H1 (cell line): ENCODE results near the gene NTRK2. TPM values are rescaled to one million over a fixed set of nuclear protein-coding genes. Genes with fewer than 3 reads are reported as not detected.

ENCODE experiments used
- ATF3 ChIP-seq: IDR thresholded peaks from 2 replicates; pipeline ENCODE4 v1.6.1; 2011; ENCODE audit warnings: low read depth, mild to moderate bottlenecking, low read length; ENCODE audit not compliant: insufficient read depth
- CHD7 ChIP-seq: fragments of 300-600 bp; sonication (generic); IDR thresholded peaks from 2 replicates; pipeline ENCODE4 v1.7.1; 2012; ENCODE audit warnings: low read length, moderate library complexity, mild to moderate bottlenecking, inconsistent platforms; ENCODE audit not compliant: insufficient replicate concordance
- EGR1 ChIP-seq: IDR thresholded peaks from 2 replicates; pipeline ENCODE4 v1.6.1; 2011; ENCODE audit warnings: low read depth, low read length, borderline replicate concordance
- EP300 ChIP-seq, 2 experiments: IDR thresholded peaks; 1 replicate in 1 of 2; 2 replicates in 1 of 2; pipeline ENCODE4 v1.6.1; 2011 to 2012; ENCODE audit warnings: low read depth in 2 of 2, low read length in 2 of 2, mild to moderate bottlenecking in 2 of 2, borderline replicate concordance in 1 of 2, inconsistent platforms in 1 of 2, moderate library complexity in 1 of 2
- FOSL1 ChIP-seq: IDR thresholded peaks from 2 replicates; pipeline ENCODE4 v1.6.1; 2011; ENCODE audit warnings: mild to moderate bottlenecking, low read depth, low read length, moderate library complexity; ENCODE audit not compliant: insufficient read depth
- JUND ChIP-seq: IDR thresholded peaks from 2 replicates; pipeline ENCODE4 v1.6.1; 2011; ENCODE audit warnings: mild to moderate bottlenecking, improper control_type of control experiment, low read length
- POLR2A ChIP-seq, 2 experiments: IDR thresholded peaks; 1 replicate in 1 of 2; 2 replicates in 1 of 2; pipeline ENCODE4 v1.6.1; 2011; ENCODE audit warnings: low read depth in 2 of 2, low read length in 2 of 2, mild to moderate bottlenecking in 2 of 2; ENCODE audit errors: control extremely low read depth in 1 of 2
- RBBP5 ChIP-seq: IDR thresholded peaks from 2 replicates; pipeline ENCODE4 v1.7.1; 2012; ENCODE audit warnings: low read depth, mild to moderate bottlenecking, inconsistent platforms, low read length, moderate library complexity, borderline replicate concordance
- SAP30 ChIP-seq: fragments of 300-600 bp; sonication (generic); IDR thresholded peaks from 2 replicates; pipeline ENCODE4 v1.7.1; 2012; ENCODE audit warnings: low read length, moderate library complexity, mild to moderate bottlenecking, inconsistent platforms; ENCODE audit not compliant: insufficient read depth, insufficient replicate concordance
- SIX5 ChIP-seq: IDR thresholded peaks from 2 replicates; pipeline ENCODE4 v1.6.1; 2011; ENCODE audit warnings: mild to moderate bottlenecking, low read depth, low read length
- polyA plus RNA-seq, 7 experiments: library from polyadenylated mRNA; depleted of rRNA in 3 of 7; stranded (reverse) in 5 of 7; unstranded in 2 of 7; fragments of >200 nt in 5 of 7; fragments of 200-250 nt in 2 of 7; gene quantifications; 1 replicate in 5 of 7; 2 replicates in 1 of 7; 4 replicates in 1 of 7; pipeline versions ENCODE4 v1.2.1 to v1.2.3, GENCODE V29; 2011 to 2013; ENCODE audit warnings: missing spikeins in 2 of 7, mixed read lengths in 2 of 7
- total RNA-seq: library from RNA; stranded (reverse); fragmentation: NEBNext Ultra II Directional; extraction: Animal tissue kit (Norgen Biotek cat#: 25700); gene quantifications from 2 replicates; pipeline ENCODE4 v1.2.1, GENCODE V29; 2021

The NTRK2 gene
- total and polyA plus RNA-seq, 2 of the 8 experiments (the other 6 are each of a cell fraction or from before 2014, with no cell fraction given), result 0.03 to 0.04 TPM

- TF ChIP-seq CHD7, result no peak
- no peak for TF ChIP-seq POLR2A (IDR thresholded peaks at IDR 0.05; ENCODE audit: control extremely low read depth in 1 of 2, low read depth in 2 of 2, low read length in 2 of 2)
- no peak for TF ChIP-seq SIX5
- no peak for TF ChIP-seq EP300 (IDR thresholded peaks at IDR 0.05; ENCODE audit: borderline replicate concordance in 1 of 2, low read depth in 2 of 2, low read length in 2 of 2)
- no peak for TF ChIP-seq FOSL1
- TF ChIP-seq EGR1, result no peak
- no peak for TF ChIP-seq JUND
- TF ChIP-seq RBBP5, result no peak
- no peak for TF ChIP-seq SAP30
- TF ChIP-seq ATF3, result no peak
Measured at GRCh38 chr9:84750152-84750865, 80.8 kb downstream of the NTRK2 start (continued).
